Neural cell (in vitro differentiated cells): Measurements from ENCODE around the gene EML4. TPM values are rescaled to one million over a fixed set of nuclear protein-coding genes. Genes with fewer than 3 reads are reported as not detected.

Source experiments
- H2AFZ ChIP-seq: fragments of 200-600, 300-800 bp; sonication (generic), shearing (Covaris generic); 2 replicates; pipeline ENCODE4 v1.6.0; 2014; ENCODE audit warnings: low read depth, mild to moderate bottlenecking, antibody characterized with exemption, low read length, moderate library complexity
- H3F3A ChIP-seq: fragments of 200-600 bp; shearing (Covaris generic); 2 replicates; pipeline ENCODE4 v1.6.1; 2016; ENCODE audit warnings: mild to moderate bottlenecking, moderate library complexity, mixed read lengths, antibody characterized with exemption, low read length; ENCODE audit not compliant: insufficient read depth, poor library complexity, severe bottlenecking
- H3K27ac ChIP-seq: fragments of 200-600, 300-800 bp; sonication (generic), shearing (Covaris generic); 2 replicates; pipeline ENCODE4 v1.5.1; 2014; ENCODE audit warnings: mild to moderate bottlenecking, low read length, moderate library complexity
- H3K27me3 ChIP-seq: fragments of 300-800, 200-600 bp; sonication (generic), shearing (Covaris generic); 2 replicates; pipeline ENCODE4 v1.6.0; 2014; ENCODE audit warnings: mild to moderate bottlenecking, low read depth, low read length, moderate library complexity; ENCODE audit not compliant: insufficient read depth
- H3K36me3 ChIP-seq: fragments of 300-800, 200-600 bp; sonication (generic), shearing (Covaris generic); 2 replicates; pipeline ENCODE4 v1.5.1; 2014; ENCODE audit warnings: mild to moderate bottlenecking, antibody characterized with exemption, low read length, moderate library complexity; ENCODE audit not compliant: insufficient read depth
- H3K4me2 ChIP-seq: fragments of 300-800, 200-600 bp; sonication (generic), shearing (Covaris generic); 2 replicates; pipeline ENCODE4 v1.6.0; 2014; ENCODE audit warnings: mild to moderate bottlenecking, low read length
- H3K4me3 ChIP-seq: fragments of 300-800, 200-600 bp; sonication (generic), shearing (Covaris generic); 2 replicates; pipeline ENCODE4 v1.5.1; 2014; ENCODE audit warnings: mild to moderate bottlenecking, low read length, moderate library complexity
- H3K79me2 ChIP-seq: fragments of 200-600 bp; shearing (Covaris generic); replicated peaks from 2 replicates; pipeline ENCODE4 v1.6.0; 2014; ENCODE audit warnings: mild to moderate bottlenecking, low read length, moderate library complexity; ENCODE audit not compliant: insufficient read depth
- H3K9ac ChIP-seq: fragments of 300-800, 200-600 bp; sonication (generic), shearing (Covaris generic); 2 replicates; pipeline ENCODE4 v1.6.1; 2016; ENCODE audit warnings: mild to moderate bottlenecking, low read length, mixed read lengths
- H3K9me2 ChIP-seq: fragments of 200-600 bp; shearing (Covaris generic); 2 replicates; pipeline ENCODE4 v1.6.1; 2016; ENCODE audit warnings: mild to moderate bottlenecking, low read length, mixed read lengths; ENCODE audit not compliant: insufficient read depth
- H3K9me3 ChIP-seq: fragments of 200-600, 300-800 bp; sonication (generic), shearing (Covaris generic); 2 replicates; pipeline ENCODE4 v1.6.1; 2016; ENCODE audit warnings: mild to moderate bottlenecking, mixed run types, low read length, moderate library complexity, mixed read lengths
- H4K20me1 ChIP-seq: fragments of 200-600 bp; shearing (Covaris generic); 2 replicates; pipeline ENCODE4 v1.6.1; 2016; ENCODE audit warnings: mild to moderate bottlenecking, mixed run types; ENCODE audit not compliant: insufficient read depth
- CTCF ChIP-seq: fragments of 450-650 bp; IDR thresholded peaks from 2 replicates; pipeline ENCODE4 v1.5.1; 2014; ENCODE audit warnings: antibody characterized with exemption, mild to moderate bottlenecking, moderate library complexity; ENCODE audit not compliant: poor library complexity, severe bottlenecking
- EP300 ChIP-seq: fragments of 450-650 bp; conservative IDR thresholded peaks from 2 replicates; pipeline ENCODE4 v1.6.1; 2014; ENCODE audit warnings: antibody characterized with exemption, mild to moderate bottlenecking, moderate library complexity; ENCODE audit not compliant: poor library complexity, severe bottlenecking
- EZH2 ChIP-seq: fragments of 200-600, 300-800 bp; shearing (Covaris generic), sonication (generic); IDR thresholded peaks from 2 replicates; pipeline ENCODE4 v1.6.1; 2014; ENCODE audit warnings: antibody characterized with exemption, low read length, borderline replicate concordance, mild to moderate bottlenecking; ENCODE audit not compliant: insufficient read depth, poor library complexity, severe bottlenecking
- MXI1 ChIP-seq: fragments of 450-650 bp; conservative IDR thresholded peaks from 2 replicates; pipeline ENCODE4 v1.6.1; 2014; ENCODE audit warnings: antibody characterized with exemption, mild to moderate bottlenecking; ENCODE audit not compliant: poor library complexity, severe bottlenecking
- POLR2AphosphoS5 ChIP-seq: IDR thresholded peaks from 2 replicates; pipeline ENCODE4 v1.6.1; 2012
- RAD21 ChIP-seq: fragments of 450-650 bp; conservative IDR thresholded peaks from 2 replicates; pipeline ENCODE4 v1.6.1; 2014; ENCODE audit warnings: antibody characterized with exemption, mild to moderate bottlenecking, moderate library complexity
- SMC3 ChIP-seq: fragments of 450-650 bp; conservative IDR thresholded peaks from 2 replicates; pipeline ENCODE4 v1.6.1; 2014; ENCODE audit warnings: antibody characterized with exemption, mild to moderate bottlenecking, moderate library complexity; ENCODE audit not compliant: poor library complexity
- TAF1 ChIP-seq: IDR thresholded peaks from 2 replicates; pipeline ENCODE4 v1.6.1; 2012; ENCODE audit warnings: low read depth
- polyA plus RNA-seq: library from polyadenylated mRNA; depleted of rRNA; stranded (reverse); fragments of >200 nt; gene quantifications from 2 replicates; pipeline ENCODE4 v1.2.3, GENCODE V29; 2014
- TF ChIP-seq, protein P1 (sequence below): IDR thresholded peaks from 2 replicates; pipeline ENCODE4 v1.6.1; 2012; ENCODE audit warnings: borderline replicate concordance

Gene EML4
- polyA plus RNA-seq, 1 donor from 2014 or later, result 33.9 TPM

- Histone ChIP-seq H3K4me2 (no peak overlapping the region), H3K36me3 (no peaks in the 10 kb centered on the region), H2AFZ (no peak overlapping the region), H3K9me2 (no peaks in the 10 kb centered on the region), H4K20me1 (no peaks in the 10 kb centered on the region), H3K79me2 (no peaks in the 10 kb centered on the region), H3K27ac (no peak overlapping the region), H3F3A (no peaks in the 10 kb centered on the region), H3K27me3 (no peaks in the 10 kb centered on the region), H3K9ac (no peak overlapping the region), H3K4me3 (no peak overlapping the region), H3K9me3 (no peaks in the 10 kb centered on the region)
- TF ChIP-seq SMC3 (no peak), EP300 (no peak), EZH2 (no peak), TAF1 (no peak), RAD21 (no peak), CTCF (no peak), MXI1 (no peak), POLR2AphosphoS5 (no peak)
- TF ChIP-seq, protein P1, sequence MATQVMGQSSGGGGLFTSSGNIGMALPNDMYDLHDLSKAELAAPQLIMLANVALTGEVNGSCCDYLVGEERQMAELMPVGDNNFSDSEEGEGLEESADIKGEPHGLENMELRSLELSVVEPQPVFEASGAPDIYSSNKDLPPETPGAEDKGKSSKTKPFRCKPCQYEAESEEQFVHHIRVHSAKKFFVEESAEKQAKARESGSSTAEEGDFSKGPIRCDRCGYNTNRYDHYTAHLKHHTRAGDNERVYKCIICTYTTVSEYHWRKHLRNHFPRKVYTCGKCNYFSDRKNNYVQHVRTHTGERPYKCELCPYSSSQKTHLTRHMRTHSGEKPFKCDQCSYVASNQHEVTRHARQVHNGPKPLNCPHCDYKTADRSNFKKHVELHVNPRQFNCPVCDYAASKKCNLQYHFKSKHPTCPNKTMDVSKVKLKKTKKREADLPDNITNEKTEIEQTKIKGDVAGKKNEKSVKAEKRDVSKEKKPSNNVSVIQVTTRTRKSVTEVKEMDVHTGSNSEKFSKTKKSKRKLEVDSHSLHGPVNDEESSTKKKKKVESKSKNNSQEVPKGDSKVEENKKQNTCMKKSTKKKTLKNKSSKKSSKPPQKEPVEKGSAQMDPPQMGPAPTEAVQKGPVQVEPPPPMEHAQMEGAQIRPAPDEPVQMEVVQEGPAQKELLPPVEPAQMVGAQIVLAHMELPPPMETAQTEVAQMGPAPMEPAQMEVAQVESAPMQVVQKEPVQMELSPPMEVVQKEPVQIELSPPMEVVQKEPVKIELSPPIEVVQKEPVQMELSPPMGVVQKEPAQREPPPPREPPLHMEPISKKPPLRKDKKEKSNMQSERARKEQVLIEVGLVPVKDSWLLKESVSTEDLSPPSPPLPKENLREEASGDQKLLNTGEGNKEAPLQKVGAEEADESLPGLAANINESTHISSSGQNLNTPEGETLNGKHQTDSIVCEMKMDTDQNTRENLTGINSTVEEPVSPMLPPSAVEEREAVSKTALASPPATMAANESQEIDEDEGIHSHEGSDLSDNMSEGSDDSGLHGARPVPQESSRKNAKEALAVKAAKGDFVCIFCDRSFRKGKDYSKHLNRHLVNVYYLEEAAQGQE, result no peak
Measured at GRCh38 chr2:42203792-42204191, 34.6 kb downstream of the EML4 start.

DNA sequence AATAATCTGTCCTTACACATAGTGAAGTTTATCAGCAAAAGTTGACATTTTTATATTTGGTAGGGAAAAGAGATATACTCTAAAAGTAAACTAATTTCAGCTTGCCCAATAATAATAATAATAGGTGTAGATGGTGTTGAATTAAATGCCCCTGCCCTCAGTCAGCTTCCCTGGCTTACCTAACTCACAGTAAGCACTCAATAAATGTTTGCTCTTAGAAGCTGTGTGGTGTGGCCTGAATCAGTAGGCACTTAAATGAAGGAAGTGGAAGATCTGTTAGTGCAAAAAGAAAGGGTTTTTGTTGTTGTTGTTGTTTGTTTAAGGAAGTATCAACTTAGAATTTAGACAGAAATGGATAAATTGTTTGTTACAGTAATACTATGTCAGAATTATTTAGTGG is 36.2 kb downstream of the EML4 start:
- Histone ChIP-seq H4K20me1 (no peaks in the 10 kb centered on the region), H3K9me3 (no peaks in the 10 kb centered on the region), H3K27ac (no peak overlapping the region), H3K4me2 (no peak overlapping the region), H3K4me3 (no peak overlapping the region), H3K79me2 (no peaks in the 10 kb centered on the region), H3K9ac (no peak overlapping the region), H3K36me3 (no peaks in the 10 kb centered on the region), H3K27me3 (no peaks in the 10 kb centered on the region), H2AFZ (no peak overlapping the region), H3F3A (no peaks in the 10 kb centered on the region), H3K9me2 (no peaks in the 10 kb centered on the region)
- no peak for TF ChIP-seq CTCF
- no peak for TF ChIP-seq SMC3
- no peak for TF ChIP-seq EP300
- TF ChIP-seq, protein P1, result no peak
- TF ChIP-seq RAD21, result no peak
- no peak for TF ChIP-seq EZH2
